HS-5 (cell line): Measurements from ENCODE around the gene ACAD8.

ENCODE experiments used
- DNase-seq: peaks from one replicate; pipeline ENCODE4 v3.0.0-alpha.2; 2012; ENCODE audit warnings: low read depth

Gene ACAD8

DNA sequence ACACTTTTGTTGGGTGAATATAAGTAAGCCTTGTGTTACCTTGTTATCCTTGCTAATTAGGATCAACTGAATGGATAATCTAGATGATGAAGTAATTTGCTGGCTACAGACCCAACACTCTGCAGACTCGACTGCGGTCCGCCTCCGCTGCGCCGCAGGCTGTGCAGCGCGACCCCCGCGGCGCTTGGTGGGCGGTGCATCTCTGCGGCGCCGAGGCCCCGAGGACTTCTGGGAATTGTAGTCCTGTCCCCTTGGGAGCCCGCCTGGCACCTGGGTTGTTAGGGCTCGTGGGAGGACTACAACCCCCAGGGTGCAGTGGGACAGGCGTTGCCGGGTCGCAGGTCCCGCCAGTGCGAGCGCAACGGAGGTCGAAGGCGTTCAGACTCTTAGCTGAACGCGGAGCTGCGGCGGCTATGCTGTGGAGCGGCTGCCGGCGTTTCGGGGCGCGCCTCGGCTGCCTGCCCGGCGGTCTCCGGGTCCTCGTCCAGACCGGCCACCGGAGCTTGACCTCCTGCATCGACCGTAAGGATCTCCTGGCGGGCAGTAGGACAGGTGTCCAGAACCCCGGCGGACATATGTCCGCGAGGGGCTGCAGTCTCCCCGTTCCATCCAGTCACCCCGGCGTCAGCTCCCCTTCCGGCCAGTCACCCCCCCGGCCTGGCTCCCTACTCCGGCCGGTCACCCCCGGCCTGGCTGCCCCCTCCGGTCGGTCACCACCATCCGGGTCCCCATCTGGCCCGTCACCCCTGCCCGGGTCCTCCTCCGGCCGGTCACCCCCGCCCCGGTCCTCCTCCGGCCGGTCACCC lies at the start of gene ACAD8, which contains the start of gene THYN1:
TSS of gene ACAD8 (plus strand) at position 381 of the 806 bp plus-strand sequence. CDS start at position 414, 33 bp downstream.
TSS of gene THYN1 (minus strand) at position 165 of the 806 bp plus-strand sequence. CDS start 470 bp downstream, outside the sequence.
- DNase-seq = peak; percentile 86

DNA sequence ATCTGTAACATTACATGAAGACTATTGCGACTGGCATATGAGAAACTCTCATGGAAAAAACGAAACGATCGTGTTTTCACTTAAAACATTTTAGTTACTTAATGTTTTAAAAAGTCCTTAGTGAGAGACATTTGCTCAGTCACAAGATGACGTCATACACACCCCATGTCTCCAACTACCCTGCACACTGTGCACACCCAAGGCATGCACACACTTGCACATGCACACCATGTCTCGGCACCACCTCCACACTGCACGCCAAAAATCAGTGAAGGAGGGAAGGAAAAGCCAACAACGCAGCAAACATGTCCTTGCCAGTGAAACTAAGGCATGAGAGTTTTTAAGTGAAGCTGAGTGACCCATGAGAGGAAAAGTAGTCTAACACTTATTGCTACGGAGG lies 47.6 kb upstream of the ACAD8 start:
- DNase-seq = no peak

DNA sequence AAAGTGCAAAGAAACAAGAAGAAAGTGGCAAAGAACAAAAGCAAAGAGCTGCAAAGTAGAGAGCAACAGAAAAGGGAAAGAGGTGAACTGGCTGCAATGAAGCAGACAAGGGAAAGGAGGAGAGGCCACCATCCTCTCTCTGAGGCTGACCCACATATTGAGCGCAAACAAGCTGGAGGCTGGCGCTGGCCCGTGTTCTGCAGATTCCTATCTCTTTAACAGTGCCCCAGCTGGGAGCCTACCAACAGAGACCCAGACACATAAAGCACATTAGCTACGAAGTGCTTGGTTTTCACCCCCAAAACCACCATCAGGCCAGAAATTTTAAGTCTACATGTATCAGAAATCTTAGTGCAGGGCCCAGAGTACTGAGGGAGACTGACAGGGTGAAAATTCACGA lies 47.2 kb upstream of the ACAD8 start:
- DNase-seq = no peak

- DNase-seq = no peak
Observed at GRCh38 chr11:134207538-134208239, 45.7 kb upstream of the ACAD8 start.

GRCh38 chr11:134215836-134216235 lies 37.5 kb upstream of the ACAD8 start:
- DNase-seq = no peak

- DNase-seq = no peak
Observed at GRCh38 chr11:134216816-134217215, 36.6 kb upstream of the ACAD8 start.

GRCh38 chr11:134223121-134223520 lies 30.2 kb upstream of the ACAD8 start:
- DNase-seq = no peak

DNA sequence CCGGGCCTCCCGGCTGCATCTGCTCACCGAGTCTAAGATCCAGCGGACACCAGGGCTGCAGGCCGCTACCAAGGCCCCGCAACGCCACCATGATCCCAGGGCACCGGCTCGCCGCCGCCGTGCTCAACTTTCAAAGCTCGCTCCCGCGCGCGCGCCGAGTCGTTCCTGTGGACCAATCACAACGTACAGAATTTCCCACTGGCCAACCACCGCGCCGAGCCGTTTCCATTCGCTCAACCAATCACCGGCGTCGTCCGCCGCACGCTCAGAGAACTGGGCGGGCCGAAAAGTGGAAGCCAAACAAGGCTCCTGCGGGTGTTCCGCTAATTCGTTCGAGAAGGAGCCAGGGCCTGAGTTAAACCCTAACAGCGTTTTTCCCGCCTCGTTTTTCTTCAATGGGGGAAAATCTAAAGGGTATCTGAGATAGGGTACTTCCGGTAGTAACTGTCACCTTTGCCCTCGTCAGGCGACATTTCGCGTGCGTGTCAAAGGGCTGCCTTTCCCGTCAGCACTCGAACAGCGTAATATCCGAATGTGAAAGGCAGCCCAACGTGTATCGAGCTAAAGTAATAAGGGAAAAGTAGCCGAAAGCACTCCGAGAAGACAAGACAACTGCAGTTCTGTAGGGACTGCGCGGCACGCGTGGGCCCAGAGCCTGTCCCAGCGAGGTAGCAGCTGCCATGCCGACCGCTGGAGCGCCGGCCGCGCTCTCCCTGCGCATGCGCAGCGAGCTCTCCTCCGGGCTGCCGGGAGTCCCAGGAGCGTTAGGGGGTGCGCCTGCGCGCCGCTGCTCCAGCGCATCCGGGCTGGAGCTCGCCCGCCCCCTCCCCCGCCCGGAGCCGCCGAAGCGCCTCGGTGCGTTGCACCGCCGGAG lies 29.3 kb upstream of the ACAD8 start, which contains the start of the genes NCAPD3 and VPS26B:
TSS of gene NCAPD3 (minus strand) at position 132 of the 874 bp plus-strand sequence. CDS start at position 91, 41 bp downstream.
TSS of gene VPS26B (plus strand) at position 836 of the 874 bp plus-strand sequence. CDS start 452 bp downstream, outside the sequence.
- peak; percentile 71 for DNase-seq

DNA sequence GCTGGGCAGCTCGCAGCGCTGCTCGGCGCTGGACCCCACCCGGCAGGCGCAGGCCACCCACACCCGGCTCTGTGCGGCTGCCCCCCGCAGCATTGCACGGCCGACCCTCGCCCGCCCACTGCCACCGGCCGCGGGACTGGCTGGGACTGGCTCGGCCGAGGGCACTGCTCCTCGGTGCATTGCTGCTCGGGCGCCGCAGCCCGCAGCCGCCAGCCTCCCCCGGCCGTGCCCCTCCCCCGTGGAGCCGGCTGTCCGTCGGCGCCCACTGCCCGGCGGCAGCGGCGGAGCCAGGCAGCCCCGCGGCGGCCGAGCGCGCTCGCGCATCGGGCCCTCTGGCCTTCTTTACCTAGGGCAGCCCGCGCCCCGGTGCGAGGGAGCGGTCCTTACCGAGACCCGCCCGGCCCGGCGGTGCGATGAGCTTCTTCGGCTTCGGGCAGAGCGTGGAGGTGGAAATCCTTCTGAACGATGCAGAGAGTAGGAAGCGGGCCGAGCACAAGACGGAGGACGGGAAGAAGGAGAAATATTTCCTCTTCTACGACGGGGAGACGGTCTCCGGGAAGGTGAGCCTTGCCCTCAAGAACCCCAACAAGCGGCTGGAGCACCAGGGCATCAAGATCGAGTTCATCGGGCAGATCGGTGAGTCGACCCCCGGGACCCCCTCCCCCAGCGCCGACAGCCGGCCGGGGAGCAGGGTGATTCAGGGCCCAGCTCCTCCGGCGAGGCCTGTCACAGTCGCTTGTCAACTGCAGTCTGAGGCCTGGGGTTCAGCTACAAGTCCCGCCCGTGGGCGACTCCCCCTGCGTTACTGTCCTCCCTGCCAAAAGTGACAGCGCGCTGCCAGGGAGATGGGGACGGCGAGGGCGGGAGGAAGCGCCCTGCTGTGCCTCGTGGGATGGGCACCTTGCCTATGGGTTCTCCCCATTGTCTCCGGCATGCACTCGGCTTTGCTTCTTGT lies 28.4 kb upstream of the ACAD8 start:
- DNase-seq = no peak

- DNase-seq = no peak
Observed at GRCh38 chr11:134226806-134227325, 26.5 kb upstream of the ACAD8 start.

GRCh38 chr11:134228625-134229024 lies 24.7 kb upstream of the ACAD8 start:
- no peak for DNase-seq

- no peak for DNase-seq
Observed at GRCh38 chr11:134229126-134229790, 24.1 kb upstream of the ACAD8 start.

DNA sequence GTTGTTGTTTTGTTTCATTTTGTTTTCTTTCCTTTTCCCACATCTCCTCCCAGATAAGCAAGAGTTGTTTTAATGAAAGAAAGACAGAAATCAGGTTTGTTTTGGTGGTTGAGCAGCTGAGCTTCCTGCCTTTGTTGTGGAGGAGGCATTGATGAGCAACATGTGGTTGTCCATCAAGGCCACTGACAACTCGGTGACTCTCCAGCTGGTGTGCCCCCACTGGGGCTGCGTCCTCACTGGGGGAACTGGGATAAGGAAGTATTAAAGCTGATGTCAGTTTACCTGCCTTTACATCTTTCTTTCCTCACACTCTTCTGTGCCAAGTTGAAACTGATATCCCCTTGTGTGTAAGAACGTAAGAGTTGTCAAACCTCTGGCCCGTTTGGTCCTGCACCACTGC lies 23.0 kb upstream of the ACAD8 start:
- no peak for DNase-seq

GRCh38 chr11:134231958-134232659 lies 21.3 kb upstream of the ACAD8 start:
- DNase-seq = no peak

DNA sequence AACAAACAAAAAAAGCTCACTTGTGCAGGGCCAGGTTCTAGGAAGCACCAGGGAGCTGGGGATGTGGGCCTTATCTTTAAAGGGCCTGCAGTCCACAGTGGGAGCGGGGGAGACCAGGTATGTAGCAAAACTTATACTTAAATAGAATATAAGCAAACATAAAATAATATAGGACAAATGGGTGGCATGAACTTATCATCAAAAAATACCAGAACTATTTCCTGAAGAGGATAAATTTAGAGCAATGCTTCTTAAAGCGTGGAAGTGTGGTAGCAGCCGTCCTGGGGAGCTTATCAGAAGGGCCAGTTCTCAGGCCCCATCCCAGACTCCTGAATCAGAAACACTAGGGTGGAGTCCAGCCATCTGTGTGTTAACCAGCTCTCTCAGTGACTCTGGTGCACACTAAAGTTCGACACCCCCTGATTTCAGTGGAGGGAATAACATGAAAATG lies 19.6 kb upstream of the ACAD8 start:
- DNase-seq = no peak

- DNase-seq = no peak
Observed at GRCh38 chr11:134235399-134235798, 18.0 kb upstream of the ACAD8 start.

GRCh38 chr11:134236834-134237556 lies 16.4 kb upstream of the ACAD8 start:
- no peak for DNase-seq

DNA sequence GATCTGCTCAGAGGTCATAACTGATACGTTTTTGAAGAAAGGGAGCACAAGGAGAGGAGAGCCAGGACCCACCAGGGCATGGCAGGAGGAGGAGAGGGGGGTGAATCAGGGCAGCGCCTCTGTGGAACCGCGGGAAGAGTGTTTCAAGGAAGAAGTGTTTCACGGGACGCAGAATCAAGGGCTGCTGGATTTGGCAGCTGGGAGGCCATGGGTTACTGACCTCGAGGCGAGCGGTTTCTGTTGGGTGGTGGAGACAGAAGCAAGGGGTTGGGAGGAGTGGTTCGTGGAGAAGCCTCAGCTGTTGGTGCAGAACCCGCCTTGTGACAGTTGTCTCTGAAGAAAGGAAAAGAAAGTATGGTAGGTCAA lies 15.8 kb upstream of the ACAD8 start:
- no peak for DNase-seq

DNA sequence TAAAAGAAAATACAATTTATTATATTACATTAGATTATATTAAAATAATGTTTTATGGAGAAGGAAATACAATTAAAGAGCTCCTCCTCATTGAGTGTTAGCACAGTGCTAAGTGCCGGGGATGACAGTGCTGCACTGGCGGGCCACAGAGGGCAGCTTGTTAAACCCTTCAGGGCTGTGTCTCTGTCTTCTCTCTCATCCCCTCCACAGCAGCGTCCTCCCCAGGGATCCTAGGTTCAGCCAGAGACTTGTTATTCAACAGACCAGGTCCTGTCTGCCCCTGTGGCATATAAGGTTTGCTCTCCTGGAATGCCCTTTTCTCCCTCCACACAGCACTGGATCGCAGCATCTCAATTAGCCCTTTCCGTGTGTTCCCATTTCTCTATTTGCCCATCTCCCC lies 14.4 kb upstream of the ACAD8 start:
- no peak for DNase-seq
